ENCODE measurements around the gene ZBTB20. TPM values are rescaled to one million over a fixed set of nuclear protein-coding genes. Genes with fewer than 3 reads are reported as not detected.

Gene ZBTB20
- total and polyA plus RNA-seq, 2 donors (not counting 1 experiment from before 2014, with no cell fraction given) = 4.0 to 22.5 TPM

DNA sequence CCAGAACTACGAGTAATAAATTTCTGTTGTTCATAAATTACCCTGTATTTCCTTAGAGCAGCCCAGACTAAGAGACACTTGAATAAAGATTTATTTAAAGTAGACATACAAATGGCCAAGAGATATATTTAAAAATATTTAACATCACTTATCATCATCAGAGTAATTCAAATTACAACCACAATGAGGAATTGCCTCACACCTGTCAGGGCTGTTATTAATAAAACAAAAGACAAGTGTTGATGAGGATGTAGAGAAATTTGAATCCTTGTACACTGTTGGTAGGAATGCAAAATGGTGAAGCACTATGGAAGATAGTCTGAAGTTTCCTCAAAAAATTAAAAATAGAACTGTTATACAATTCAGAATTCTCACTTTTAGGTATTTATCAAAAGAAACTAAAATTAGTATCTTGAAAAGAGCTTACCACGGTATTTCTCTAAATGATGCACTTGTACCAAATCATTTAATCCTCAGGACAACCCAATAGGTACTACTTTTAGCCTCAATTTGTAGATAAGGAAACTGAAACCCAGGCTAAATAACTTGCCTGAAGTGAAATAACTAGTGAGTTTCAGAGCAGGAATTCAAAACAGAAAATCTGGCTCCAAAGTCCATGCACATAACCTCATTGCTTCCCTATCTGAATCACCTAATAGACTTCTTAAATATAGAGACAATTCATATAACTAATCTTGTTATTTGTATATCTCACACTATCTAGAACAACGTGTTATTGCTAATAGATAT, 69.4 kb downstream of the ZBTB20 start:
- Histone ChIP-seq H3K4me3 (replicated peaks in 1 of 4; ENCODE audit: control extremely low read depth in 1 of 4, insufficient read depth in 1 of 4, low read depth in 3 of 4, low read length in 4 of 4) (no peak overlapping the region), H3K36me3 (ENCODE audit: control insufficient read depth, insufficient read depth, low read length) (no peaks in the 10 kb centered on the region), H3K4me1 (ENCODE audit: control insufficient read depth, extremely low read depth, insufficient read depth, low read length) (no peaks in the 10 kb centered on the region), H3K4me2 (ENCODE audit: extremely low read depth, insufficient read depth, low read length) (no peak overlapping the region), H3K9me3 (ENCODE audit: control insufficient read depth, insufficient read depth, low read depth, low read length) (no peaks in the 10 kb centered on the region), H3K9ac (ENCODE audit: insufficient read depth, low read length) (no peak overlapping the region), H2AFZ (ENCODE audit: low read length) (no peak overlapping the region), H3K27ac (ENCODE audit: insufficient read depth, low read length) (no peak overlapping the region), H3K27me3 (ENCODE audit: control insufficient read depth, insufficient read depth, low read length) (no peaks in the 10 kb centered on the region), H3K79me2 (ENCODE audit: control insufficient read depth, insufficient read depth, low read length) (no peaks in the 10 kb centered on the region), H4K20me1 (ENCODE audit: control insufficient read depth, extremely low read depth, insufficient read depth, low read length) (no peaks in the 10 kb centered on the region)
- TF ChIP-seq EZH2 (IDR thresholded peaks at IDR 0.05; ENCODE audit: low read length, missing control alignments) = no peak
- TF ChIP-seq, protein P1, sequence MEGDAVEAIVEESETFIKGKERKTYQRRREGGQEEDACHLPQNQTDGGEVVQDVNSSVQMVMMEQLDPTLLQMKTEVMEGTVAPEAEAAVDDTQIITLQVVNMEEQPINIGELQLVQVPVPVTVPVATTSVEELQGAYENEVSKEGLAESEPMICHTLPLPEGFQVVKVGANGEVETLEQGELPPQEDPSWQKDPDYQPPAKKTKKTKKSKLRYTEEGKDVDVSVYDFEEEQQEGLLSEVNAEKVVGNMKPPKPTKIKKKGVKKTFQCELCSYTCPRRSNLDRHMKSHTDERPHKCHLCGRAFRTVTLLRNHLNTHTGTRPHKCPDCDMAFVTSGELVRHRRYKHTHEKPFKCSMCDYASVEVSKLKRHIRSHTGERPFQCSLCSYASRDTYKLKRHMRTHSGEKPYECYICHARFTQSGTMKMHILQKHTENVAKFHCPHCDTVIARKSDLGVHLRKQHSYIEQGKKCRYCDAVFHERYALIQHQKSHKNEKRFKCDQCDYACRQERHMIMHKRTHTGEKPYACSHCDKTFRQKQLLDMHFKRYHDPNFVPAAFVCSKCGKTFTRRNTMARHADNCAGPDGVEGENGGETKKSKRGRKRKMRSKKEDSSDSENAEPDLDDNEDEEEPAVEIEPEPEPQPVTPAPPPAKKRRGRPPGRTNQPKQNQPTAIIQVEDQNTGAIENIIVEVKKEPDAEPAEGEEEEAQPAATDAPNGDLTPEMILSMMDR (conservative IDR thresholded peaks at IDR 0.05 in 1 of 2, IDR thresholded peaks at IDR 0.05 in 1 of 2; ENCODE audit: low read depth in 1 of 2, low read length in 2 of 2) = no peak
- no peak for DNase-seq (ENCODE audit: low read depth in 2 of 2)

DNA sequence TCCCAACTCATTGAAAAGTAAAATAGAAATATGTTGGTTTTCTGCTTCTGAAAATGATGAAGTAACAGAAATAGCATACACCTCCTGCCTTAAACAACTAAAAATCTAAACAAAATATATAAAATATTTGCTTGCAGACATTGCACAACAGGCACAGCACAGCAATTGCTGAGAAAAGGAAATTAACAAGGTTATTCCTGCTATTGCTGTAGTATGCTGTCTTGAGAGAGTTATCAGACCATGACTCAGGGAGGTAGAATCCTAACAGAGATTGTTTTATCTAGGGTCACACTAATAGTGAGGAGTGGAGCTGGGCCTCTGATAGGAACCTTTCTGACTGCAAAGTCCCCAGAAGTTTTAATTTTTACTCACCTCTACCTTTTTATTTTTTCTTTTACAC, 72.6 kb downstream of the ZBTB20 start:
- no peak overlapping the region for H3K9ac ChIP-seq (ENCODE audit: insufficient read depth, low read length)
- no peaks in the 10 kb centered on the region for H3K9me3 ChIP-seq (ENCODE audit: control insufficient read depth, insufficient read depth, low read depth, low read length)
- H3K4me2 ChIP-seq (ENCODE audit: extremely low read depth, insufficient read depth, low read length) = no peak overlapping the region
- no peak for TF ChIP-seq EZH2 (IDR thresholded peaks at IDR 0.05; ENCODE audit: low read length, missing control alignments)
- TF ChIP-seq, protein P1 (conservative IDR thresholded peaks at IDR 0.05 in 1 of 2, IDR thresholded peaks at IDR 0.05 in 1 of 2; ENCODE audit: low read depth in 1 of 2, low read length in 2 of 2) = no peak
- H3K79me2 ChIP-seq (ENCODE audit: control insufficient read depth, insufficient read depth, low read length) = no peaks in the 10 kb centered on the region
- no peaks in the 10 kb centered on the region for H3K36me3 ChIP-seq (ENCODE audit: control insufficient read depth, insufficient read depth, low read length)
- H3K4me1 ChIP-seq (ENCODE audit: control insufficient read depth, extremely low read depth, insufficient read depth, low read length) = no peaks in the 10 kb centered on the region
- no peak overlapping the region for H3K27ac ChIP-seq (ENCODE audit: insufficient read depth, low read length)
- DNase-seq (ENCODE audit: low read depth in 2 of 2) = peak; percentile 10 to 73
- H3K4me3 ChIP-seq (replicated peaks in 1 of 4; ENCODE audit: control extremely low read depth in 1 of 4, insufficient read depth in 1 of 4, low read depth in 3 of 4, low read length in 4 of 4) = no peak overlapping the region
- H3K27me3 ChIP-seq (ENCODE audit: control insufficient read depth, insufficient read depth, low read length) = no peaks in the 10 kb centered on the region
- H4K20me1 ChIP-seq (ENCODE audit: control insufficient read depth, extremely low read depth, insufficient read depth, low read length) = no peaks in the 10 kb centered on the region
- H2AFZ ChIP-seq (ENCODE audit: low read length) = no peak overlapping the region

DNA sequence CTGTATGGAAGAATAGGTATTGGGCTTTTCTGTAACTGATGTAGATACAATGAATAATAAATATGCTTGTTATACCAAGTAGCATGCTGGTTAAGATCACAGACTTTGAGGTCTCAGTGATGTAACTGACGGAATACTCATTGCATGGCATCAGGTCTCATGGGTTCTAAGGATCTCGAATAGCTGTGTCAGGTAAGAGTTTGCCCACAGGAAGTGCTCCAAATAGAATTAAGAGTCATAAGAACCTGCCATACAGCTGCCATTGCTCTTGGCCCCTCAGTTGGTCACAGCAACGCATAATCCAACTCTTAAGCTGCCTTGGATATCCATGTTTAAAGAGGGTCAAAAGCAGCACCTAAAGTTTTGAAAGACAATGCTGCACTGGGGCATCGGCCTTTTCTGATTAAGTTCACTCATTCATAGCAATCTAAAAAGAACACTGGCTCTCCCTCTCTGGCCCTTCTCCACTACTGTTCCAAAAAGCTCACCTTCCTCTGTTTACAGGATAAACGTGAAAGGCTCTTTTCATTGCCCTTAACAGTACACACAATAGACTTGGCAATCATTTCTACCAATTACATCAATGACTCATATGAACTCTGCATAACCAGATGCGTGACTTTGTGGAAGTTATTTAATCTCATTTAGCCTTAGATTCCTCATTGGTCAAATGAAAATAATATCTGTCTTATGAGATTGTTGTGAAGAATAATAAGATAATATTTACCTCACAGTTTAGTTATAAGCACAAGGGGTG, 74.6 kb downstream of the ZBTB20 start:
- Histone ChIP-seq H3K79me2 (ENCODE audit: control insufficient read depth, insufficient read depth, low read length) (no peaks in the 10 kb centered on the region), H3K4me1 (ENCODE audit: control insufficient read depth, extremely low read depth, insufficient read depth, low read length) (no peaks in the 10 kb centered on the region), H3K36me3 (ENCODE audit: control insufficient read depth, insufficient read depth, low read length) (no peaks in the 10 kb centered on the region), H3K9ac (ENCODE audit: insufficient read depth, low read length) (no peak overlapping the region), H3K27ac (ENCODE audit: insufficient read depth, low read length) (no peak overlapping the region), H3K9me3 (ENCODE audit: control insufficient read depth, insufficient read depth, low read depth, low read length) (no peaks in the 10 kb centered on the region), H4K20me1 (ENCODE audit: control insufficient read depth, extremely low read depth, insufficient read depth, low read length) (peaks cover 1% of the 10 kb centered on the region), H3K27me3 (ENCODE audit: control insufficient read depth, insufficient read depth, low read length) (no peaks in the 10 kb centered on the region), H3K4me2 (ENCODE audit: extremely low read depth, insufficient read depth, low read length) (peak overlapping the region; percentile 25), H2AFZ (ENCODE audit: low read length) (no peak overlapping the region), H3K4me3 (replicated peaks in 1 of 4; ENCODE audit: control extremely low read depth in 1 of 4, insufficient read depth in 1 of 4, low read depth in 3 of 4, low read length in 4 of 4) (no peak overlapping the region)
- TF ChIP-seq, protein P1 (conservative IDR thresholded peaks at IDR 0.05 in 1 of 2, IDR thresholded peaks at IDR 0.05 in 1 of 2; ENCODE audit: low read depth in 1 of 2, low read length in 2 of 2) = no peak
- no peak for TF ChIP-seq EZH2 (IDR thresholded peaks at IDR 0.05; ENCODE audit: low read length, missing control alignments)
- DNase-seq (ENCODE audit: low read depth in 2 of 2) = peak; percentile 26 to 82
